Neuronal stem cell (in vitro differentiated cells): ENCODE results near the gene CD2AP.
"Not testable (repeated sequence)": the region's sequence is repeated elsewhere in the genome, so short reads cannot be mapped to it uniquely, and the experiment has no call there.

ENCODE experiments used
- DNase-seq: peaks from one replicate; pipeline ENCODE4 v3.0.0-alpha.2; 2013; ENCODE audit warnings: low spot score
- H2AFZ ChIP-seq: one replicate; pipeline ENCODE4 v1.6.1; 2013; ENCODE audit warnings: mild to moderate bottlenecking, low read length, inconsistent platforms
- H2AK5ac ChIP-seq: 2 replicates; pipeline ENCODE4 v1.6.1; 2013; ENCODE audit warnings: low read depth, mild to moderate bottlenecking, inconsistent platforms, low read length, moderate library complexity, mixed read lengths
- H2BK120ac ChIP-seq: 2 replicates; pipeline ENCODE4 v1.6.1; 2013; ENCODE audit warnings: low read depth, mild to moderate bottlenecking, inconsistent platforms, low read length, moderate library complexity, mixed read lengths
- H2BK12ac ChIP-seq: one replicate; pipeline ENCODE4 v1.6.1; 2013; ENCODE audit warnings: low read length, inconsistent platforms
- H2BK15ac ChIP-seq: 2 replicates; pipeline ENCODE4 v1.6.1; 2013; ENCODE audit warnings: mild to moderate bottlenecking, low read length, inconsistent platforms, mixed read lengths
- H2BK5ac ChIP-seq: one replicate; pipeline ENCODE4 v1.6.1; 2013; ENCODE audit warnings: inconsistent platforms, mild to moderate bottlenecking, low read length, moderate library complexity
- H3K14ac ChIP-seq: one replicate; pipeline ENCODE4 v1.6.1; 2013; ENCODE audit warnings: low read length, inconsistent platforms
- H3K18ac ChIP-seq: 2 replicates; pipeline ENCODE4 v1.6.1; 2013; ENCODE audit warnings: low read length, inconsistent platforms
- H3K23ac ChIP-seq: 2 replicates; pipeline ENCODE4 v1.6.1; 2013; ENCODE audit warnings: low read depth, mild to moderate bottlenecking, mixed read lengths, low read length, inconsistent platforms; ENCODE audit not compliant: poor library complexity
- H3K27ac ChIP-seq: replicated peaks from 3 replicates; pipeline ENCODE4 v1.5.1; 2013; ENCODE audit warnings: low read length, inconsistent platforms
- H3K27me3 ChIP-seq, 3 experiments: 2 replicates each; pipeline ENCODE4 v1.6.1; 2013; ENCODE audit warnings: low read length in 3 of 3, mild to moderate bottlenecking in 2 of 3, inconsistent platforms in 1 of 3, low read depth in 1 of 3, mixed read lengths in 1 of 3, moderate library complexity in 1 of 3; ENCODE audit not compliant: control insufficient read depth in 3 of 3, insufficient read depth in 3 of 3
- H3K36me3 ChIP-seq, 2 donors: replicated peaks in 1 of 2; 2 replicates each; pipeline ENCODE4 v1.6.1; 2013; ENCODE audit warnings: low read length in 2 of 2; ENCODE audit not compliant: control insufficient read depth in 2 of 2, insufficient read depth in 2 of 2
- H3K4ac ChIP-seq: 2 replicates; pipeline ENCODE4 v1.6.1; 2013; ENCODE audit warnings: inconsistent platforms, mild to moderate bottlenecking, low read length, moderate library complexity
- H3K4me1 ChIP-seq, 2 donors: 1 replicate in 1 of 2; 2 replicates in 1 of 2; pipeline ENCODE4 v1.6.1; 2013; ENCODE audit warnings: low read length in 2 of 2, low read depth in 1 of 2; ENCODE audit not compliant: control insufficient read depth in 2 of 2, insufficient read depth in 1 of 2
- H3K4me2 ChIP-seq: one replicate; pipeline ENCODE4 v1.6.1; 2013; ENCODE audit warnings: mild to moderate bottlenecking, low read length, inconsistent platforms; ENCODE audit not compliant: insufficient read depth, poor library complexity, severe bottlenecking
- H3K4me3 ChIP-seq, 2 donors: 2 replicates each; pipeline ENCODE4 v1.5.1; 2013; ENCODE audit warnings: low read length in 2 of 2, mild to moderate bottlenecking in 2 of 2, inconsistent platforms in 1 of 2, moderate library complexity in 1 of 2
- H3K79me1 ChIP-seq: one replicate; pipeline ENCODE4 v1.6.1; 2013; ENCODE audit warnings: low read depth, mild to moderate bottlenecking, inconsistent platforms, low read length, moderate library complexity
- H3K9ac ChIP-seq: one replicate; pipeline ENCODE4 v1.6.1; 2013; ENCODE audit warnings: mild to moderate bottlenecking, low read depth, low read length, inconsistent platforms; ENCODE audit not compliant: poor library complexity
- H3K9me3 ChIP-seq, 2 donors: replicated peaks in 1 of 2; 2 replicates each; pipeline versions ENCODE3 to v1.6.1; 2013; ENCODE audit warnings: low read length in 2 of 2, mild to moderate bottlenecking in 2 of 2, inconsistent platforms in 1 of 2, low read depth in 1 of 2, mixed read lengths in 1 of 2, moderate library complexity in 1 of 2; ENCODE audit not compliant: control insufficient read depth in 2 of 2, insufficient read depth in 1 of 2
- H4K8ac ChIP-seq: one replicate; pipeline ENCODE4 v1.6.1; 2013; ENCODE audit warnings: low read depth, mild to moderate bottlenecking, inconsistent platforms, low read length, moderate library complexity
- H4K91ac ChIP-seq: one replicate; pipeline ENCODE4 v1.6.1; 2013; ENCODE audit warnings: low read length, low read depth, mild to moderate bottlenecking, inconsistent platforms; ENCODE audit not compliant: poor library complexity
- WGBS, 2 donors: extraction: QIAGEN DNeasy Blood & Tissue Kit; methylation state at CpG; one replicate each; pipeline ENCODE4 v1.1.7; 2013; ENCODE audit warnings: missing lambda C conversion rate in 2 of 2, mixed read lengths in 1 of 2; ENCODE audit not compliant: insufficient read length in 2 of 2, insufficient replicate concordance in 1 of 2; ENCODE audit errors: extremely low coverage in 2 of 2; 5-methylcytosine and 5-hydroxymethylcytosine counted together

CD2AP gene

DNA sequence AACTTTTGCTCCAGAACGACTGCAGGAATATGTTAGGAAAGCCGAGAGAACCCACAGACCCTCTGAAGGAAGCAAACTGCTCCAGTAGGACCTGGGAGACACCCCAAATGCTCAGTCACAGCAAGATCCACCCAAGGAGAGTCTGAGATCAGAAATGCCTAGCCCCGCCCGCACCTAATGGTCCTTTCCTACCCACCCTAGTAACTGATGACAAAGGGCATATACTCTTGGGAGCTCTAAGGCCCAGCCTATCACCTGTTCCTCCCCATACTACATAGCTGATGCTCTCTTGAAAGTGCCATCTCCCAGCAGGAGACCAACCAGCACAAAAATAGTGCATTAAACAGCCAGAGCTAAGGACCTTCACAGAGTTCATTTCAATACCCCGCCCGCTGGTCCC lies 67.6 kb downstream of the CD2AP start:
- Histone ChIP-seq H3K4me3 (no peak overlapping the region), H3K27ac (no peak overlapping the region), H3K36me3 (peaks cover 6 to 22% of the 10 kb centered on the region in 2 donors), H3K4me2 (no peak overlapping the region), H3K9ac (no peak overlapping the region), H3K4ac (no peak overlapping the region), H3K79me1 (no peaks in the 10 kb centered on the region), H2BK120ac (no peak overlapping the region), H3K4me1 (no peaks in the 10 kb centered on the region), H3K27me3 (no peaks in the 10 kb centered on the region), H3K9me3 (peaks cover 0 to 2% of the 10 kb centered on the region in 2 donors), H2BK5ac (no peak overlapping the region), H3K18ac (no peak overlapping the region), H4K8ac (no peak overlapping the region), H3K23ac (no peak overlapping the region), H3K14ac (no peak overlapping the region), H2AFZ (no peak overlapping the region), H2BK12ac (no peak overlapping the region), H4K91ac (no peak overlapping the region), H2AK5ac (no peak overlapping the region), H2BK15ac (no peak overlapping the region)
- no peak for DNase-seq
- no CpG with 5 or more reads among the region's 6 CpGs for WGBS, 2 donors

DNA sequence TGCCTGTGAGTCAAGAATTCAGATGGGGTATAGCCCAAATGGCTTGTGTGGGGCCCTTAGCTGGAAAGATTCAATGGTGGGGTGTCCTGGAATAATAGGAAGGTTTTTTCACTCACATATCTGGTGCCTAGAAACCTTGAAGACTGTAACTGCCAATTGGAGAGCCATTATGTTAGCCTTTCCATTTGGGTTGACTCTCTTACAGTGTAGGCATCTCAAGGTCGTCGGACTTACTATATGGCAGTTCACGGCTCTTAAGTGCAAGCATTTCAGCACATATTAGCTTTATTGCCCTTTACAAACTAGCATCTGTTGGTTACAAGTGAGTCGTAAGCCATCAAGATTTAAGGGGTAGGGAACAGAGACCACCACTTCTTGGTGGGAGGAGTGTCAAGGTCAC lies 74.1 kb downstream of the CD2AP start:
- H2BK5ac ChIP-seq = no peak overlapping the region
- H3K36me3 ChIP-seq = peaks cover 0 to 4% of the 10 kb centered on the region in 2 donors
- H3K18ac ChIP-seq = no peak overlapping the region
- no peaks in the 10 kb centered on the region for H3K9me3 ChIP-seq
- no peaks in the 10 kb centered on the region for H3K27me3 ChIP-seq
- no CpG with 5 or more reads among the region's 4 CpGs for WGBS, 2 donors
- H2BK12ac ChIP-seq = no peak overlapping the region
- H2BK15ac ChIP-seq = no peak overlapping the region
- no peak overlapping the region for H3K27ac ChIP-seq
- no peak overlapping the region for H4K91ac ChIP-seq
- no peaks in the 10 kb centered on the region for H3K4me1 ChIP-seq
- no peak overlapping the region for H2AK5ac ChIP-seq
- no peak overlapping the region for H3K23ac ChIP-seq
- no peak overlapping the region for H3K4me2 ChIP-seq
- no peak overlapping the region for H2AFZ ChIP-seq
- H3K9ac ChIP-seq = no peak overlapping the region
- H3K4ac ChIP-seq = no peak overlapping the region
- H3K79me1 ChIP-seq = peaks cover 1% of the 10 kb centered on the region
- H3K14ac ChIP-seq = no peak overlapping the region
- no peak overlapping the region for H2BK120ac ChIP-seq
- no peak for DNase-seq
- no peak overlapping the region for H4K8ac ChIP-seq
- no peak overlapping the region for H3K4me3 ChIP-seq

DNA sequence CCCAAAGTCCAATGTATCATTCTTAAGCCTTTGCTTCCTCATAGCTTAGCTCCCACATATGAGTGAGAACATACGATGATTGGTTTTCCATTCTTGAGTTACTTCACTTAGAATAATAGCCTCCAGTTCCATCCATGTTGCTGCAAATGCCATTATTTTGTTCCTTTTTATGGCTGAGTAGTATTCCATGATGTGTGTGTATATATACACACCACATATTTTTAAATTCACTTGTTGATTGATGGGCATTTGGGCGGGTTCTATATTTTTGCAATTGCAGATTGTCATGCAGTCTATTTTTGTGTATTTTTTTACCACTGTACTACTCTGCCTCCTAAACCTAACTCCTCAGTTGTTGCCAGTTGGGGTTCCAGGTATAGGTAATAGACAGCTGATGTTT lies 74.7 kb downstream of the CD2AP start:
- H2BK12ac ChIP-seq = no peak overlapping the region
- H3K27me3 ChIP-seq = no peaks in the 10 kb centered on the region
- no peak overlapping the region for H3K4ac ChIP-seq
- no peak overlapping the region for H2BK15ac ChIP-seq
- H2AK5ac ChIP-seq = no peak overlapping the region
- no peak for DNase-seq
- H3K4me1 ChIP-seq = no peaks in the 10 kb centered on the region
- no peaks in the 10 kb centered on the region for H3K9me3 ChIP-seq
- H2AFZ ChIP-seq = no peak overlapping the region
- no peak overlapping the region for H3K4me2 ChIP-seq
- no peak overlapping the region for H3K18ac ChIP-seq
- H3K4me3 ChIP-seq = no peak overlapping the region
- H3K14ac ChIP-seq = no peak overlapping the region
- H3K27ac ChIP-seq = no peak overlapping the region
- no peak overlapping the region for H2BK5ac ChIP-seq
- no peaks in the 10 kb centered on the region for H3K36me3 ChIP-seq
- H4K8ac ChIP-seq = no peak overlapping the region
- H3K23ac ChIP-seq = no peak overlapping the region
- H2BK120ac ChIP-seq = no peak overlapping the region
- H4K91ac ChIP-seq = no peak overlapping the region
- H3K79me1 ChIP-seq = peaks cover 1% of the 10 kb centered on the region
- no CpG with 5 or more reads among the region's 2 CpGs for WGBS, 2 donors
- no peak overlapping the region for H3K9ac ChIP-seq

DNA sequence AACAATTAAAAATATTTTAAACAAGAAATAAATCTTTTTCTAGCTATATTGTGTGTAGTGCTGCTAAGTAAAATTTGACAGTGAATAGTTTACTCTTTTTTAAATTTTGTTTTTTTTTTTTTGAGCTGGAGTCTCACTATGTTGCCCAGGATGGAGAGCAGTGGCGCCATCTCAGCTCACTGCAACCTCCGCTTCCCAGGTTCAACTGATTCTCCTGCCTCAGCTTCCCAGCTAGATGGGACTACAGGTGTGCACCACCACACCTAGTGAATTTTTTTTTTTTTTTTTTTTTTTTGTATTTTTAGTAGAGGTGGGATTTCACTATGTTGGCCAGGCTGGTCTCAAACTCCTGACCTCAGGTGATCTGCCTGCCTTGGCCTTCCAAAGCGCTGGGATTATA lies 75.7 kb downstream of the CD2AP start:
- H2BK15ac ChIP-seq, H3K9ac ChIP-seq, H3K18ac ChIP-seq, H3K27me3 ChIP-seq, H3K4me2 ChIP-seq, H2BK12ac ChIP-seq, H3K4me1 ChIP-seq, H3K36me3 ChIP-seq, H2BK120ac ChIP-seq, H3K4ac ChIP-seq, H2BK5ac ChIP-seq, H2AK5ac ChIP-seq, H3K23ac ChIP-seq, H2AFZ ChIP-seq, H4K8ac ChIP-seq, H3K4me3 ChIP-seq, H3K27ac ChIP-seq, H3K79me1 ChIP-seq, DNase-seq, H3K9me3 ChIP-seq, H4K91ac ChIP-seq, H3K14ac ChIP-seq: not testable (repeated sequence)
- WGBS, 2 donors = no CpG with 5 or more reads among the region's 3 CpGs
